H1 (cell line): ENCODE data around the gene MRPL43. TPM values are rescaled to one million over a fixed set of nuclear protein-coding genes. Genes with fewer than 3 reads are reported as not detected.

Experiments used
- CHD1 ChIP-seq: IDR thresholded peaks from 2 replicates; pipeline ENCODE4 v1.6.1; 2012; ENCODE audit warnings: low read depth, low read length, improper control_type of control experiment
- CTBP2 ChIP-seq: IDR thresholded peaks from 2 replicates; pipeline ENCODE4 v1.7.0; 2011; ENCODE audit warnings: borderline replicate concordance, mild to moderate bottlenecking, moderate library complexity, mixed read lengths, low read length; ENCODE audit not compliant: insufficient read depth, insufficient read length
- EZH2 ChIP-seq: fragments of 200-600 bp; sonication (generic); IDR thresholded peaks from 2 replicates; pipeline ENCODE4 v1.7.1; 2012; ENCODE audit warnings: low read depth, mild to moderate bottlenecking, moderate library complexity, low read length, inconsistent platforms; ENCODE audit not compliant: severe bottlenecking
- GTF2F1 ChIP-seq: IDR thresholded peaks from 2 replicates; pipeline ENCODE4 v1.6.1; 2012; ENCODE audit warnings: low read depth, low read length, improper control_type of control experiment, borderline replicate concordance
- KDM5A ChIP-seq: fragments of 200-600 bp; IDR thresholded peaks from 2 replicates; pipeline ENCODE4 v1.7.1; 2012; ENCODE audit warnings: mild to moderate bottlenecking, low read length, inconsistent platforms, mixed read lengths
- RXRA ChIP-seq: IDR thresholded peaks from 2 replicates; pipeline ENCODE4 v1.6.1; 2011; ENCODE audit warnings: low read depth, mild to moderate bottlenecking, low read length, moderate library complexity; ENCODE audit not compliant: insufficient read depth
- SP1 ChIP-seq: IDR thresholded peaks from 2 replicates; pipeline ENCODE4 v1.6.1; 2011; ENCODE audit warnings: low read depth, low read length
- TEAD4 ChIP-seq: IDR thresholded peaks from 2 replicates; pipeline ENCODE4 v1.6.1; 2012; ENCODE audit warnings: low read depth, low read length, inconsistent platforms, mixed read lengths
- polyA plus RNA-seq, 7 experiments: library from polyadenylated mRNA; depleted of rRNA in 3 of 7; stranded (reverse) in 5 of 7; unstranded in 2 of 7; fragments of >200 nt in 5 of 7; fragments of 200-250 nt in 2 of 7; gene quantifications; 1 replicate in 5 of 7; 2 replicates in 1 of 7; 4 replicates in 1 of 7; pipeline versions ENCODE4 v1.2.1 to v1.2.3, GENCODE V29; 2011 to 2013; ENCODE audit warnings: missing spikeins in 2 of 7, mixed read lengths in 2 of 7
- total RNA-seq: library from RNA; stranded (reverse); fragmentation: NEBNext Ultra II Directional; extraction: Animal tissue kit (Norgen Biotek cat#: 25700); gene quantifications from 2 replicates; pipeline ENCODE4 v1.2.1, GENCODE V29; 2021
- TF ChIP-seq, protein P1 (sequence below): fragments of 300-600 bp; sonication (generic); IDR thresholded peaks from 2 replicates; pipeline ENCODE4 v1.7.1; 2012; ENCODE audit warnings: low read length, moderate library complexity, mild to moderate bottlenecking, inconsistent platforms; ENCODE audit not compliant: insufficient replicate concordance
- TF ChIP-seq, protein P2 (sequence below): IDR thresholded peaks from 2 replicates; pipeline ENCODE4 v1.6.1; 2011; ENCODE audit warnings: low read depth, mild to moderate bottlenecking, low read length; ENCODE audit not compliant: insufficient read depth

MRPL43 gene
- total and polyA plus RNA-seq, 2 of the 8 experiments (the other 6 are each of a cell fraction or from before 2014, with no cell fraction given): 74.1 to 149 TPM

DNA sequence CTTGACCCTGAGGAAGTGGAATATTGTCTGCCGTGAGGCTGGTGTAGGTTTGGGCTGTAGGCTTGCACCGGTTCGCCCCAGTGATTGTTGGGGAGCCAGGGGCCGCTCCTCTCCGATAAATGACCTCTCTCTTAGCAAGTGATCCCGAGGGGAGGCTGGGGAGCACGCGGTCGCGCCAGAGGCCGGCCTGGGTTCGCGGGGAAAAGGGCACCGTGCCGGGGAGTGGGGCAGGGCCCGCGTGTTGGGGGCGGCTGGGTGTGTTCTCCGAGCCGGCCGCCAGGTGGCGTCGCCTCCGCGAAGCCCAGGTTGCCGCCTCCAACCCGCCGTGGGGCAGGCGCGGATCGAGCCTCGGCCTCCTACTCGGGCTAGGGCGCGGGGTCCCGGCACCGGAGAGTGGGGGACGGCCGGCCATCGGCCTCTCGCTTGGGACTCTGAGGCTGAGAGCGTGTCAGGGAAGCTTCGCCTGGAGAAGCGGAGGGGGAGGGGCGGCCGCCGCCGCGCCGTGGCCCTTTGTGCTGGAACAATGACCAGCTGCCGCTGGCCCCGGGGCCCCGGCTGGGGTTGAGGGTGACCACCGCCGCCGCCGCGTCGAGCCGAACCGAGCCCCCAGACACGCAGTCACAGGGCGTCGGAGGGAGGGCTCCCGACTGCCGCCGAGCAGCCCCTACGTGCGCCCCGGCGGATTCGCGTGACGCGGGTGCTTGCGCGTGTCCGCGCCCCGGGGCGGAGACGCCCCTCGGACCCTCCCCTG lies 11.9 kb upstream of the MRPL43 start (continued):
- TF ChIP-seq, protein P1, sequence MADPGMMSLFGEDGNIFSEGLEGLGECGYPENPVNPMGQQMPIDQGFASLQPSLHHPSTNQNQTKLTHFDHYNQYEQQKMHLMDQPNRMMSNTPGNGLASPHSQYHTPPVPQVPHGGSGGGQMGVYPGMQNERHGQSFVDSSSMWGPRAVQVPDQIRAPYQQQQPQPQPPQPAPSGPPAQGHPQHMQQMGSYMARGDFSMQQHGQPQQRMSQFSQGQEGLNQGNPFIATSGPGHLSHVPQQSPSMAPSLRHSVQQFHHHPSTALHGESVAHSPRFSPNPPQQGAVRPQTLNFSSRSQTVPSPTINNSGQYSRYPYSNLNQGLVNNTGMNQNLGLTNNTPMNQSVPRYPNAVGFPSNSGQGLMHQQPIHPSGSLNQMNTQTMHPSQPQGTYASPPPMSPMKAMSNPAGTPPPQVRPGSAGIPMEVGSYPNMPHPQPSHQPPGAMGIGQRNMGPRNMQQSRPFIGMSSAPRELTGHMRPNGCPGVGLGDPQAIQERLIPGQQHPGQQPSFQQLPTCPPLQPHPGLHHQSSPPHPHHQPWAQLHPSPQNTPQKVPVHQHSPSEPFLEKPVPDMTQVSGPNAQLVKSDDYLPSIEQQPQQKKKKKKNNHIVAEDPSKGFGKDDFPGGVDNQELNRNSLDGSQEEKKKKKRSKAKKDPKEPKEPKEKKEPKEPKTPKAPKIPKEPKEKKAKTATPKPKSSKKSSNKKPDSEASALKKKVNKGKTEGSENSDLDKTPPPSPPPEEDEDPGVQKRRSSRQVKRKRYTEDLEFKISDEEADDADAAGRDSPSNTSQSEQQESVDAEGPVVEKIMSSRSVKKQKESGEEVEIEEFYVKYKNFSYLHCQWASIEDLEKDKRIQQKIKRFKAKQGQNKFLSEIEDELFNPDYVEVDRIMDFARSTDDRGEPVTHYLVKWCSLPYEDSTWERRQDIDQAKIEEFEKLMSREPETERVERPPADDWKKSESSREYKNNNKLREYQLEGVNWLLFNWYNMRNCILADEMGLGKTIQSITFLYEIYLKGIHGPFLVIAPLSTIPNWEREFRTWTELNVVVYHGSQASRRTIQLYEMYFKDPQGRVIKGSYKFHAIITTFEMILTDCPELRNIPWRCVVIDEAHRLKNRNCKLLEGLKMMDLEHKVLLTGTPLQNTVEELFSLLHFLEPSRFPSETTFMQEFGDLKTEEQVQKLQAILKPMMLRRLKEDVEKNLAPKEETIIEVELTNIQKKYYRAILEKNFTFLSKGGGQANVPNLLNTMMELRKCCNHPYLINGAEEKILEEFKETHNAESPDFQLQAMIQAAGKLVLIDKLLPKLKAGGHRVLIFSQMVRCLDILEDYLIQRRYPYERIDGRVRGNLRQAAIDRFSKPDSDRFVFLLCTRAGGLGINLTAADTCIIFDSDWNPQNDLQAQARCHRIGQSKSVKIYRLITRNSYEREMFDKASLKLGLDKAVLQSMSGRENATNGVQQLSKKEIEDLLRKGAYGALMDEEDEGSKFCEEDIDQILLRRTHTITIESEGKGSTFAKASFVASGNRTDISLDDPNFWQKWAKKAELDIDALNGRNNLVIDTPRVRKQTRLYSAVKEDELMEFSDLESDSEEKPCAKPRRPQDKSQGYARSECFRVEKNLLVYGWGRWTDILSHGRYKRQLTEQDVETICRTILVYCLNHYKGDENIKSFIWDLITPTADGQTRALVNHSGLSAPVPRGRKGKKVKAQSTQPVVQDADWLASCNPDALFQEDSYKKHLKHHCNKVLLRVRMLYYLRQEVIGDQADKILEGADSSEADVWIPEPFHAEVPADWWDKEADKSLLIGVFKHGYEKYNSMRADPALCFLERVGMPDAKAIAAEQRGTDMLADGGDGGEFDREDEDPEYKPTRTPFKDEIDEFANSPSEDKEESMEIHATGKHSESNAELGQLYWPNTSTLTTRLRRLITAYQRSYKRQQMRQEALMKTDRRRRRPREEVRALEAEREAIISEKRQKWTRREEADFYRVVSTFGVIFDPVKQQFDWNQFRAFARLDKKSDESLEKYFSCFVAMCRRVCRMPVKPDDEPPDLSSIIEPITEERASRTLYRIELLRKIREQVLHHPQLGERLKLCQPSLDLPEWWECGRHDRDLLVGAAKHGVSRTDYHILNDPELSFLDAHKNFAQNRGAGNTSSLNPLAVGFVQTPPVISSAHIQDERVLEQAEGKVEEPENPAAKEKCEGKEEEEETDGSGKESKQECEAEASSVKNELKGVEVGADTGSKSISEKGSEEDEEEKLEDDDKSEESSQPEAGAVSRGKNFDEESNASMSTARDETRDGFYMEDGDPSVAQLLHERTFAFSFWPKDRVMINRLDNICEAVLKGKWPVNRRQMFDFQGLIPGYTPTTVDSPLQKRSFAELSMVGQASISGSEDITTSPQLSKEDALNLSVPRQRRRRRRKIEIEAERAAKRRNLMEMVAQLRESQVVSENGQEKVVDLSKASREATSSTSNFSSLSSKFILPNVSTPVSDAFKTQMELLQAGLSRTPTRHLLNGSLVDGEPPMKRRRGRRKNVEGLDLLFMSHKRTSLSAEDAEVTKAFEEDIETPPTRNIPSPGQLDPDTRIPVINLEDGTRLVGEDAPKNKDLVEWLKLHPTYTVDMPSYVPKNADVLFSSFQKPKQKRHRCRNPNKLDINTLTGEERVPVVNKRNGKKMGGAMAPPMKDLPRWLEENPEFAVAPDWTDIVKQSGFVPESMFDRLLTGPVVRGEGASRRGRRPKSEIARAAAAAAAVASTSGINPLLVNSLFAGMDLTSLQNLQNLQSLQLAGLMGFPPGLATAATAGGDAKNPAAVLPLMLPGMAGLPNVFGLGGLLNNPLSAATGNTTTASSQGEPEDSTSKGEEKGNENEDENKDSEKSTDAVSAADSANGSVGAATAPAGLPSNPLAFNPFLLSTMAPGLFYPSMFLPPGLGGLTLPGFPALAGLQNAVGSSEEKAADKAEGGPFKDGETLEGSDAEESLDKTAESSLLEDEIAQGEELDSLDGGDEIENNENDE: no peak
- TF ChIP-seq KDM5A: no peak
- no peak for TF ChIP-seq GTF2F1
- TF ChIP-seq, protein P2, sequence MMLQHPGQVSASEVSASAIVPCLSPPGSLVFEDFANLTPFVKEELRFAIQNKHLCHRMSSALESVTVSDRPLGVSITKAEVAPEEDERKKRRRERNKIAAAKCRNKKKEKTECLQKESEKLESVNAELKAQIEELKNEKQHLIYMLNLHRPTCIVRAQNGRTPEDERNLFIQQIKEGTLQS: no peak
- no peak for TF ChIP-seq RXRA
- TF ChIP-seq EZH2: no peak
- TF ChIP-seq TEAD4: no peak
- TF ChIP-seq SP1: no peak
- TF ChIP-seq CTBP2: no peak
- no peak for TF ChIP-seq CHD1
